ENCODE results near the gene FRY. TPM values are rescaled to one million over a fixed set of nuclear protein-coding genes. Genes with fewer than 3 reads are reported as not detected.

FRY gene
- total RNA-seq, 1 experiment from 2014 or later: 5.3 TPM

DNA sequence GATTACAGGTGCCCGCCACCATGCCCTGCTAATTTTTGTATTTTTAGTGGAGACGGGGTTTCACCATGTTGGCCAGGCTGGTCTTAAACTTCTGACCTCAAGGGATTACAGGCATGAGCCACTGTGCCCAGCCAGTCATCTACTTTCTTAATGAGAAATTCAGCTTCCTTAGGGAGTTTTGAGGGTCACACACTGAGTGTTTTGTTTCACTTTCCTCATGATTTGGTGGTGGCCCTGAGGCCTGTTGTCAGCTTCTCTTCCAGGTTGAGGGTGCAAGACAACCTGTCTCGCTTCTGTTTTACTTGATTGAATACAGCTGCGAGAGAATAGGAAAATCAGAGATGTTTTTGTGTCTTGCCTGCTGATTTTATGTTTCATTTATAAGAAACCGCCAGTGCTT lies 9.9 kb downstream of the FRY start (continued):
- TF ChIP-seq, protein P1, sequence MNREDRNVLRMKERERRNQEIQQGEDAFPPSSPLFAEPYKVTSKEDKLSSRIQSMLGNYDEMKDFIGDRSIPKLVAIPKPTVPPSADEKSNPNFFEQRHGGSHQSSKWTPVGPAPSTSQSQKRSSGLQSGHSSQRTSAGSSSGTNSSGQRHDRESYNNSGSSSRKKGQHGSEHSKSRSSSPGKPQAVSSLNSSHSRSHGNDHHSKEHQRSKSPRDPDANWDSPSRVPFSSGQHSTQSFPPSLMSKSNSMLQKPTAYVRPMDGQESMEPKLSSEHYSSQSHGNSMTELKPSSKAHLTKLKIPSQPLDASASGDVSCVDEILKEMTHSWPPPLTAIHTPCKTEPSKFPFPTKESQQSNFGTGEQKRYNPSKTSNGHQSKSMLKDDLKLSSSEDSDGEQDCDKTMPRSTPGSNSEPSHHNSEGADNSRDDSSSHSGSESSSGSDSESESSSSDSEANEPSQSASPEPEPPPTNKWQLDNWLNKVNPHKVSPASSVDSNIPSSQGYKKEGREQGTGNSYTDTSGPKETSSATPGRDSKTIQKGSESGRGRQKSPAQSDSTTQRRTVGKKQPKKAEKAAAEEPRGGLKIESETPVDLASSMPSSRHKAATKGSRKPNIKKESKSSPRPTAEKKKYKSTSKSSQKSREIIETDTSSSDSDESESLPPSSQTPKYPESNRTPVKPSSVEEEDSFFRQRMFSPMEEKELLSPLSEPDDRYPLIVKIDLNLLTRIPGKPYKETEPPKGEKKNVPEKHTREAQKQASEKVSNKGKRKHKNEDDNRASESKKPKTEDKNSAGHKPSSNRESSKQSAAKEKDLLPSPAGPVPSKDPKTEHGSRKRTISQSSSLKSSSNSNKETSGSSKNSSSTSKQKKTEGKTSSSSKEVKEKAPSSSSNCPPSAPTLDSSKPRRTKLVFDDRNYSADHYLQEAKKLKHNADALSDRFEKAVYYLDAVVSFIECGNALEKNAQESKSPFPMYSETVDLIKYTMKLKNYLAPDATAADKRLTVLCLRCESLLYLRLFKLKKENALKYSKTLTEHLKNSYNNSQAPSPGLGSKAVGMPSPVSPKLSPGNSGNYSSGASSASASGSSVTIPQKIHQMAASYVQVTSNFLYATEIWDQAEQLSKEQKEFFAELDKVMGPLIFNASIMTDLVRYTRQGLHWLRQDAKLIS (CRISPR knock-in tag; IDR thresholded peaks at IDR 0.05; ENCODE audit: borderline replicate concordance): no peak
- TF ChIP-seq, protein P2, sequence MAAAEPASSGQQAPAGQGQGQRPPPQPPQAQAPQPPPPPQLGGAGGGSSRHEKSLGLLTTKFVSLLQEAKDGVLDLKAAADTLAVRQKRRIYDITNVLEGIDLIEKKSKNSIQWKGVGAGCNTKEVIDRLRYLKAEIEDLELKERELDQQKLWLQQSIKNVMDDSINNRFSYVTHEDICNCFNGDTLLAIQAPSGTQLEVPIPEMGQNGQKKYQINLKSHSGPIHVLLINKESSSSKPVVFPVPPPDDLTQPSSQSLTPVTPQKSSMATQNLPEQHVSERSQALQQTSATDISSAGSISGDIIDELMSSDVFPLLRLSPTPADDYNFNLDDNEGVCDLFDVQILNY (CRISPR knock-in tag; IDR thresholded peaks at IDR 0.05): no peak
- TF ChIP-seq ZNF317 (CRISPR knock-in tag; IDR thresholded peaks at IDR 0.05; ENCODE audit: borderline replicate concordance, low read depth): no peak
- TF ChIP-seq, protein P3, sequence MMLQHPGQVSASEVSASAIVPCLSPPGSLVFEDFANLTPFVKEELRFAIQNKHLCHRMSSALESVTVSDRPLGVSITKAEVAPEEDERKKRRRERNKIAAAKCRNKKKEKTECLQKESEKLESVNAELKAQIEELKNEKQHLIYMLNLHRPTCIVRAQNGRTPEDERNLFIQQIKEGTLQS (CRISPR knock-in tag; conservative IDR thresholded peaks at IDR 0.05): no peak
- no peak for TF ChIP-seq ZNF416 (CRISPR knock-in tag; IDR thresholded peaks at IDR 0.05)
- no peak for TF ChIP-seq ATF1 (CRISPR knock-in tag; IDR thresholded peaks at IDR 0.05)
- TF ChIP-seq, protein P4, sequence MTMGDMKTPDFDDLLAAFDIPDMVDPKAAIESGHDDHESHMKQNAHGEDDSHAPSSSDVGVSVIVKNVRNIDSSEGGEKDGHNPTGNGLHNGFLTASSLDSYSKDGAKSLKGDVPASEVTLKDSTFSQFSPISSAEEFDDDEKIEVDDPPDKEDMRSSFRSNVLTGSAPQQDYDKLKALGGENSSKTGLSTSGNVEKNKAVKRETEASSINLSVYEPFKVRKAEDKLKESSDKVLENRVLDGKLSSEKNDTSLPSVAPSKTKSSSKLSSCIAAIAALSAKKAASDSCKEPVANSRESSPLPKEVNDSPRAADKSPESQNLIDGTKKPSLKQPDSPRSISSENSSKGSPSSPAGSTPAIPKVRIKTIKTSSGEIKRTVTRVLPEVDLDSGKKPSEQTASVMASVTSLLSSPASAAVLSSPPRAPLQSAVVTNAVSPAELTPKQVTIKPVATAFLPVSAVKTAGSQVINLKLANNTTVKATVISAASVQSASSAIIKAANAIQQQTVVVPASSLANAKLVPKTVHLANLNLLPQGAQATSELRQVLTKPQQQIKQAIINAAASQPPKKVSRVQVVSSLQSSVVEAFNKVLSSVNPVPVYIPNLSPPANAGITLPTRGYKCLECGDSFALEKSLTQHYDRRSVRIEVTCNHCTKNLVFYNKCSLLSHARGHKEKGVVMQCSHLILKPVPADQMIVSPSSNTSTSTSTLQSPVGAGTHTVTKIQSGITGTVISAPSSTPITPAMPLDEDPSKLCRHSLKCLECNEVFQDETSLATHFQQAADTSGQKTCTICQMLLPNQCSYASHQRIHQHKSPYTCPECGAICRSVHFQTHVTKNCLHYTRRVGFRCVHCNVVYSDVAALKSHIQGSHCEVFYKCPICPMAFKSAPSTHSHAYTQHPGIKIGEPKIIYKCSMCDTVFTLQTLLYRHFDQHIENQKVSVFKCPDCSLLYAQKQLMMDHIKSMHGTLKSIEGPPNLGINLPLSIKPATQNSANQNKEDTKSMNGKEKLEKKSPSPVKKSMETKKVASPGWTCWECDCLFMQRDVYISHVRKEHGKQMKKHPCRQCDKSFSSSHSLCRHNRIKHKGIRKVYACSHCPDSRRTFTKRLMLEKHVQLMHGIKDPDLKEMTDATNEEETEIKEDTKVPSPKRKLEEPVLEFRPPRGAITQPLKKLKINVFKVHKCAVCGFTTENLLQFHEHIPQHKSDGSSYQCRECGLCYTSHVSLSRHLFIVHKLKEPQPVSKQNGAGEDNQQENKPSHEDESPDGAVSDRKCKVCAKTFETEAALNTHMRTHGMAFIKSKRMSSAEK (CRISPR knock-in tag; IDR thresholded peaks at IDR 0.05; ENCODE audit: borderline replicate concordance): no peak
- TF ChIP-seq, protein P5, sequence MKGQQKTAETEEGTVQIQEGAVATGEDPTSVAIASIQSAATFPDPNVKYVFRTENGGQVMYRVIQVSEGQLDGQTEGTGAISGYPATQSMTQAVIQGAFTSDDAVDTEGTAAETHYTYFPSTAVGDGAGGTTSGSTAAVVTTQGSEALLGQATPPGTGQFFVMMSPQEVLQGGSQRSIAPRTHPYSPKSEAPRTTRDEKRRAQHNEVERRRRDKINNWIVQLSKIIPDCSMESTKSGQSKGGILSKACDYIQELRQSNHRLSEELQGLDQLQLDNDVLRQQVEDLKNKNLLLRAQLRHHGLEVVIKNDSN (CRISPR knock-in tag; IDR thresholded peaks at IDR 0.05): no peak
- no peak for TF ChIP-seq NR2C2 (CRISPR knock-in tag; IDR thresholded peaks at IDR 0.05)
- TF ChIP-seq, protein P6, sequence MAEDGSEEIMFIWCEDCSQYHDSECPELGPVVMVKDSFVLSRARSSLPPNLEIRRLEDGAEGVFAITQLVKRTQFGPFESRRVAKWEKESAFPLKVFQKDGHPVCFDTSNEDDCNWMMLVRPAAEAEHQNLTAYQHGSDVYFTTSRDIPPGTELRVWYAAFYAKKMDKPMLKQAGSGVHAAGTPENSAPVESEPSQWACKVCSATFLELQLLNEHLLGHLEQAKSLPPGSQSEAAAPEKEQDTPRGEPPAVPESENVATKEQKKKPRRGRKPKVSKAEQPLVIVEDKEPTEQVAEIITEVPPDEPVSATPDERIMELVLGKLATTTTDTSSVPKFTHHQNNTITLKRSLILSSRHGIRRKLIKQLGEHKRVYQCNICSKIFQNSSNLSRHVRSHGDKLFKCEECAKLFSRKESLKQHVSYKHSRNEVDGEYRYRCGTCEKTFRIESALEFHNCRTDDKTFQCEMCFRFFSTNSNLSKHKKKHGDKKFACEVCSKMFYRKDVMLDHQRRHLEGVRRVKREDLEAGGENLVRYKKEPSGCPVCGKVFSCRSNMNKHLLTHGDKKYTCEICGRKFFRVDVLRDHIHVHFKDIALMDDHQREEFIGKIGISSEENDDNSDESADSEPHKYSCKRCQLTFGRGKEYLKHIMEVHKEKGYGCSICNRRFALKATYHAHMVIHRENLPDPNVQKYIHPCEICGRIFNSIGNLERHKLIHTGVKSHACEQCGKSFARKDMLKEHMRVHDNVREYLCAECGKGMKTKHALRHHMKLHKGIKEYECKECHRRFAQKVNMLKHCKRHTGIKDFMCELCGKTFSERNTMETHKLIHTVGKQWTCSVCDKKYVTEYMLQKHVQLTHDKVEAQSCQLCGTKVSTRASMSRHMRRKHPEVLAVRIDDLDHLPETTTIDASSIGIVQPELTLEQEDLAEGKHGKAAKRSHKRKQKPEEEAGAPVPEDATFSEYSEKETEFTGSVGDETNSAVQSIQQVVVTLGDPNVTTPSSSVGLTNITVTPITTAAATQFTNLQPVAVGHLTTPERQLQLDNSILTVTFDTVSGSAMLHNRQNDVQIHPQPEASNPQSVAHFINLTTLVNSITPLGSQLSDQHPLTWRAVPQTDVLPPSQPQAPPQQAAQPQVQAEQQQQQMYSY (CRISPR knock-in tag; IDR thresholded peaks at IDR 0.05): no peak
- TF ChIP-seq TP53 (CRISPR knock-in tag; IDR thresholded peaks at IDR 0.05): no peak
- TF ChIP-seq, protein P7, sequence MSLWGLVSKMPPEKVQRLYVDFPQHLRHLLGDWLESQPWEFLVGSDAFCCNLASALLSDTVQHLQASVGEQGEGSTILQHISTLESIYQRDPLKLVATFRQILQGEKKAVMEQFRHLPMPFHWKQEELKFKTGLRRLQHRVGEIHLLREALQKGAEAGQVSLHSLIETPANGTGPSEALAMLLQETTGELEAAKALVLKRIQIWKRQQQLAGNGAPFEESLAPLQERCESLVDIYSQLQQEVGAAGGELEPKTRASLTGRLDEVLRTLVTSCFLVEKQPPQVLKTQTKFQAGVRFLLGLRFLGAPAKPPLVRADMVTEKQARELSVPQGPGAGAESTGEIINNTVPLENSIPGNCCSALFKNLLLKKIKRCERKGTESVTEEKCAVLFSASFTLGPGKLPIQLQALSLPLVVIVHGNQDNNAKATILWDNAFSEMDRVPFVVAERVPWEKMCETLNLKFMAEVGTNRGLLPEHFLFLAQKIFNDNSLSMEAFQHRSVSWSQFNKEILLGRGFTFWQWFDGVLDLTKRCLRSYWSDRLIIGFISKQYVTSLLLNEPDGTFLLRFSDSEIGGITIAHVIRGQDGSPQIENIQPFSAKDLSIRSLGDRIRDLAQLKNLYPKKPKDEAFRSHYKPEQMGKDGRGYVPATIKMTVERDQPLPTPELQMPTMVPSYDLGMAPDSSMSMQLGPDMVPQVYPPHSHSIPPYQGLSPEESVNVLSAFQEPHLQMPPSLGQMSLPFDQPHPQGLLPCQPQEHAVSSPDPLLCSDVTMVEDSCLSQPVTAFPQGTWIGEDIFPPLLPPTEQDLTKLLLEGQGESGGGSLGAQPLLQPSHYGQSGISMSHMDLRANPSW (CRISPR knock-in tag; conservative IDR thresholded peaks at IDR 0.05; ENCODE audit: low read depth): no peak
- no peak for TF ChIP-seq TEAD4 (CRISPR knock-in tag; IDR thresholded peaks at IDR 0.05)

All from WTC11 (cell line).